ENCODE data around the gene CAPZB.
"Not testable (repeated sequence)": the region's sequence is repeated elsewhere in the genome, so short reads cannot be mapped to it uniquely, and the experiment has no call there.

CAPZB gene

DNA sequence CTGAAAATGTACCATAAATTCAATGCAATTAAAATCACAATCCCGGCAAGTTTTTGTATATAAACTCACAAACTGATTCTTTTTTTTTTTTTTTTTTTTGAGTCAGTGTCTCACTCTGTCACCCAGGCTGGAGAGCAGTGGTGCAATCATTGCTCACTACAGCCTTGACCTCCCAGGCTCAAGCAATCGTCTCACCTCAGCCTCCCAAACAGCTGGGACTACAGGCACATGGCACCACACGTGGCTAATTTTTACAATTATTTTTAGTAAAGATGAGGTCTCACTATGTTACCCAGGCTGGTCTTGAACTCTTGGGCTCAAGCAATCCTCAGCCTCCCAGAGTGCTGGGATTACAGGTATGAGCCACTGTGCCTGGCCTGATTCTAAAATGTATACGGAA is 12.1 kb upstream of the CAPZB start:
- H3K9ac ChIP-seq (ENCODE audit: low read length); H3K4me2 ChIP-seq (ENCODE audit: low read length); H3K4me1 ChIP-seq (ENCODE audit: insufficient read depth, low read length, severe bottlenecking); H3K79me2 ChIP-seq (ENCODE audit: insufficient read depth, low read length); H3F3A ChIP-seq (ENCODE audit: insufficient read depth, low read length); H2AFZ ChIP-seq (ENCODE audit: low read length); H3K9me3 ChIP-seq (ENCODE audit: low read length); H3K27me3 ChIP-seq (ENCODE audit: insufficient read depth, low read length); H3K36me3 ChIP-seq (ENCODE audit: insufficient read depth, low read length); H3K9me2 ChIP-seq (ENCODE audit: low read depth, low read length); H4K20me1 ChIP-seq (ENCODE audit: insufficient read depth, low read length); H3K27ac ChIP-seq (ENCODE audit: low read depth, low read length, poor library complexity, severe bottlenecking); H3K4me3 ChIP-seq (ENCODE audit: low read depth, low read length, poor library complexity, severe bottlenecking): not testable (repeated sequence)

DNA sequence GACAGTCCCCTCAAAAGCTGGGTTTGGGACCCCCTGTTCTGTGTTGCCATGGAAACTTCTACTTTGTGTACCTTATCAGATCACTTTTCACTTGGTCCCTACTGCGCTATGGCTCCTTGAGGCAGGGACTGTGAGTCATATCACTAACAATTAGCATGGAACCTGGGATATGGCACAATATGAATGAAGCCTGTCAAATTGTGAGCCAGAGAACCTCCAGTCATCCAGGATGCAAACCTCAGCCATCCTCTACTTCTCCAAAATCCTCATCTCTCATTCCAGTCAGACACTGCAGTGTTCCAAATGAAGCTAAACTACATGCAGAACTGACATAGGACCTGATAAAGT is 11.2 kb upstream of the CAPZB start:
- Histone ChIP-seq H3K4me1 (ENCODE audit: insufficient read depth, low read length, severe bottlenecking) (no peaks in the 10 kb centered on the region), H3K4me3 (ENCODE audit: low read depth, low read length, poor library complexity, severe bottlenecking) (no peak overlapping the region), H3K27ac (ENCODE audit: low read depth, low read length, poor library complexity, severe bottlenecking) (no peak overlapping the region), H3K9ac (ENCODE audit: low read length) (no peak overlapping the region), H3F3A (ENCODE audit: insufficient read depth, low read length) (no peaks in the 10 kb centered on the region), H3K79me2 (ENCODE audit: insufficient read depth, low read length) (no peaks in the 10 kb centered on the region), H3K9me3 (ENCODE audit: low read length) (no peaks in the 10 kb centered on the region), H3K4me2 (ENCODE audit: low read length) (no peak overlapping the region), H3K9me2 (ENCODE audit: low read depth, low read length) (no peaks in the 10 kb centered on the region), H2AFZ (ENCODE audit: low read length) (no peak overlapping the region), H3K27me3 (ENCODE audit: insufficient read depth, low read length) (no peaks in the 10 kb centered on the region), H4K20me1 (ENCODE audit: insufficient read depth, low read length) (no peaks in the 10 kb centered on the region), H3K36me3 (ENCODE audit: insufficient read depth, low read length) (no peaks in the 10 kb centered on the region)
- TF ChIP-seq EZH2 (IDR thresholded peaks at IDR 0.05; ENCODE audit: borderline replicate concordance, low read length), result no peak
- TF ChIP-seq, protein P1, sequence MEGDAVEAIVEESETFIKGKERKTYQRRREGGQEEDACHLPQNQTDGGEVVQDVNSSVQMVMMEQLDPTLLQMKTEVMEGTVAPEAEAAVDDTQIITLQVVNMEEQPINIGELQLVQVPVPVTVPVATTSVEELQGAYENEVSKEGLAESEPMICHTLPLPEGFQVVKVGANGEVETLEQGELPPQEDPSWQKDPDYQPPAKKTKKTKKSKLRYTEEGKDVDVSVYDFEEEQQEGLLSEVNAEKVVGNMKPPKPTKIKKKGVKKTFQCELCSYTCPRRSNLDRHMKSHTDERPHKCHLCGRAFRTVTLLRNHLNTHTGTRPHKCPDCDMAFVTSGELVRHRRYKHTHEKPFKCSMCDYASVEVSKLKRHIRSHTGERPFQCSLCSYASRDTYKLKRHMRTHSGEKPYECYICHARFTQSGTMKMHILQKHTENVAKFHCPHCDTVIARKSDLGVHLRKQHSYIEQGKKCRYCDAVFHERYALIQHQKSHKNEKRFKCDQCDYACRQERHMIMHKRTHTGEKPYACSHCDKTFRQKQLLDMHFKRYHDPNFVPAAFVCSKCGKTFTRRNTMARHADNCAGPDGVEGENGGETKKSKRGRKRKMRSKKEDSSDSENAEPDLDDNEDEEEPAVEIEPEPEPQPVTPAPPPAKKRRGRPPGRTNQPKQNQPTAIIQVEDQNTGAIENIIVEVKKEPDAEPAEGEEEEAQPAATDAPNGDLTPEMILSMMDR (IDR thresholded peaks at IDR 0.05; ENCODE audit: low read length), result no peak

DNA sequence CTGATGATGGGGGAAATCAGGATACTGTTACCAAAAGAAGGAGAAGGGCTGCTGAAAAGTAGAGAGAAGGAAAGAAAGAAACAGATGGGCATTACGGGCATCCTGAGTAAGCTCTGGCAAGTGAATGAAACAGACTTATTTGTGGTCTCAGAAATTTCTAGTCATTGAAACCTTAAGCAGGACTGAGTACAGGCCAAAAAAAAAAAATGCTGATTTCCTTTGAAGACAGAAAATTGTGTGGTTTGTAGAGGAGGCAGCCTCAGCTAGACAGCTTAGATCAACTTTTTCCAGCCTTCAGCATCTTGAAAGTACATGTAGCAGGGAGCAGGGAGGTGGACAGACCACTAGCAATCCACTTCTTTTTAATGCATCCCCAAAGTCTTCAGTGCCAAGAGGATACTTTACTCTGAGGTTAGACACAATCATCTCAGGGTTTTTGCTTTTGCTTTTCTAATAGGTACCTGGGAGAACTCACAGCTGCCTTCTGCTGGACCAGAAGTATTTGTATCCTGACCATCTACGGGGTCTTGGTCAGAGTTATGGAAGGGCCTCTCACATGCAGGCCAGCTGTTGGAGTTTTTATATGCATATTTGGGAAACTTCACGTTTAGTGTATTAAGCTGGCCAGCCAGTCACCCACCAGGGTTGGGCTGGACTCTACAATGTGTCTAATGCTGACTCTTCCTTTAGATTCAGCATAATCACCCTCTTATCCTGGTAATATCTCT is 10.6 kb upstream of the CAPZB start:
- TF ChIP-seq EZH2 (IDR thresholded peaks at IDR 0.05; ENCODE audit: borderline replicate concordance, low read length), result no peak
- TF ChIP-seq, protein P1 (IDR thresholded peaks at IDR 0.05; ENCODE audit: low read length), result no peak
- no peak overlapping the region for H3K4me2 ChIP-seq (ENCODE audit: low read length)

DNA sequence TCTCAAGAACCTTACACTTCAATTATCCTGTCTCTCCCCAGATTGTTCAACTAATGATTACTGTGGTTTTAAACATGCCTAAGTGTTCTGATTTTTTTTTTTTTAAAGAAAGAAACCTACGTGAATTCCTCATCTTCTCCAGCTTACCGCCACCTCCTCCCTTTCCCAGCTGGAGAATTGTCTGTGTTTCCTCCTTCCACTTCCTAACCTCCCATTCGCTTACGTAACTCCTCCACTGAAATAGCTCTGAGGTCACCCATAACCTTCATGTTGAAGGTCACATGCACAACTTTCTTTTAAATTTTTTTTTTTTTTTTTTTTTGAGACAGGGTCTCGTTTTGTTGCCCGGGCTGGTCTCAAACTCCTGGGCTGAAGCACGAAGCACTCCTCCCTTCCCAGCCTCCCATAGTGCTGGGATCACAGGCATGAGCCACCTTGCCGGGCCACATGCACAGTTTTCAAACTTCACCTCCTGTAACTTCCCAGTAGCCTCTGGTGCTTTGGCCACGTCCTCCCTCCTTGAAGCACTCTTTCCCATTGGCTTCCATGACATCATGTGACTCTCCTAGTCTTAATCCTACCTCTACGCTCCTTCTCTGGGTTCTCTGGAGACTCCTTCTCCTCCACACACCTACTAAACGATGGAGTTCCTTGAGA is 9.8 kb upstream of the CAPZB start:
- no peaks in the 10 kb centered on the region for H3K9me3 ChIP-seq (ENCODE audit: low read length)
- H3F3A ChIP-seq (ENCODE audit: insufficient read depth, low read length), result no peaks in the 10 kb centered on the region
- no peaks in the 10 kb centered on the region for H3K79me2 ChIP-seq (ENCODE audit: insufficient read depth, low read length)
- H3K4me3 ChIP-seq (ENCODE audit: low read depth, low read length, poor library complexity, severe bottlenecking), result no peak overlapping the region
- no peak overlapping the region for H2AFZ ChIP-seq (ENCODE audit: low read length)
- H3K9ac ChIP-seq (ENCODE audit: low read length), result no peak overlapping the region
- H3K27ac ChIP-seq (ENCODE audit: low read depth, low read length, poor library complexity, severe bottlenecking), result no peak overlapping the region
- H3K36me3 ChIP-seq (ENCODE audit: insufficient read depth, low read length), result no peaks in the 10 kb centered on the region
- H3K27me3 ChIP-seq (ENCODE audit: insufficient read depth, low read length), result no peaks in the 10 kb centered on the region
- H3K9me2 ChIP-seq (ENCODE audit: low read depth, low read length), result no peaks in the 10 kb centered on the region
- no peaks in the 10 kb centered on the region for H3K4me1 ChIP-seq (ENCODE audit: insufficient read depth, low read length, severe bottlenecking)
- H4K20me1 ChIP-seq (ENCODE audit: insufficient read depth, low read length), result no peaks in the 10 kb centered on the region
- H3K4me2 ChIP-seq (ENCODE audit: low read length), result no peak overlapping the region
- TF ChIP-seq, protein P1 (IDR thresholded peaks at IDR 0.05; ENCODE audit: low read length), result no peak
- no peak for TF ChIP-seq EZH2 (IDR thresholded peaks at IDR 0.05; ENCODE audit: borderline replicate concordance, low read length)

More for the DNA sequence above, 10.6 kb upstream of the CAPZB start:
- no peaks in the 10 kb centered on the region for H3K4me1 ChIP-seq (ENCODE audit: insufficient read depth, low read length, severe bottlenecking)
- no peaks in the 10 kb centered on the region for H4K20me1 ChIP-seq (ENCODE audit: insufficient read depth, low read length)
- no peaks in the 10 kb centered on the region for H3K9me2 ChIP-seq (ENCODE audit: low read depth, low read length)
- H3K4me3 ChIP-seq (ENCODE audit: low read depth, low read length, poor library complexity, severe bottlenecking), result no peak overlapping the region
- H3K36me3 ChIP-seq (ENCODE audit: insufficient read depth, low read length), result no peaks in the 10 kb centered on the region
- H3K9me3 ChIP-seq (ENCODE audit: low read length), result no peaks in the 10 kb centered on the region
- no peak overlapping the region for H3K9ac ChIP-seq (ENCODE audit: low read length)
- no peaks in the 10 kb centered on the region for H3K79me2 ChIP-seq (ENCODE audit: insufficient read depth, low read length)
- H3K27me3 ChIP-seq (ENCODE audit: insufficient read depth, low read length), result no peaks in the 10 kb centered on the region
- H3K27ac ChIP-seq (ENCODE audit: low read depth, low read length, poor library complexity, severe bottlenecking), result no peak overlapping the region
- no peaks in the 10 kb centered on the region for H3F3A ChIP-seq (ENCODE audit: insufficient read depth, low read length)
- no peak overlapping the region for H2AFZ ChIP-seq (ENCODE audit: low read length)

Measured in OCI-LY1 (cell line).